GM10248 (cell line): ENCODE results near the gene PRMT9.

Experiments
- CTCF ChIA-PET: fragments of 300-600 bp; sonication (Branson Sonifier 250); formaldehyde crosslinking; extraction: SDS; loops from one replicate; lab custom pipeline; 2021; ENCODE audit warnings: antibody characterized with exemption; lab: Yijun Ruan, JAX
- POLR2A ChIA-PET: fragments of 350-650 bp; sonication (Branson Sonifier 250); formaldehyde crosslinking; extraction: SDS; loops from one replicate; lab custom pipeline; 2020; ENCODE audit warnings: antibody characterized with exemption; lab: Yijun Ruan, JAX
- DNase-seq: peaks from one replicate; pipeline ENCODE4 v3.0.0; 2012; ENCODE audit errors: extremely low spot score
- CTCF ChIP-seq: IDR thresholded peaks from 2 replicates; pipeline ENCODE4 v1.5.1; 2012; ENCODE audit warnings: mild to moderate bottlenecking, low read depth; ENCODE audit errors: extremely low read depth, missing control alignments, control extremely low read depth

Gene PRMT9

DNA sequence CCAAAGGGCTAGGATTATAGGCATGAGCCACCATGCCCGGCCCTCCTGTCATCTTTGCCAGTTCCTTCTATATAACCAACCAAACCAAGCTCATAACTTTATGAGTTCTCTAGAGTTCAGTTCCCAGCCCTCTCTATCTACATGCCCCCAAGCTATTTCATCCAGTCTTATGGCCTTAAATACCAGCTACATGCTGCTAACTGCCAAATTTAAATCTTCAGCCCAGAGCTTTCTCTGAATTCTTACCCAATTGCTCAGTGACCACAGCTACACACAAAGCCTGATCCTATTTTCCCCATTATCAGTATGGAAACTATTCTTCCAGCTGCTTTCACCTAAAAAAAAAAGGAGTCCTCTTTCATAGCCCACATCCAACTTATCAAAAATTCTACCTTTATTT is 43.6 kb downstream of the PRMT9 start:
- ChIA-PET CTCF (interaction anchor here (0.9 to 3.9 kb wide), 6 partner anchors 9 to 226 kb away, joined by 3 to 23 read pairs (median 4); partner anchors contain the start of gene TMEM184C), POLR2A (interaction anchor here (0.7 kb wide), 1 partner anchor 45 kb away, joined by 3 read pairs; no protein-coding TSS in a partner anchor)
- no peak for TF ChIP-seq CTCF
- no peak for DNase-seq

- ChIA-PET CTCF (interaction anchor here (1.0 to 3.9 kb wide), 4 partner anchors 10 to 227 kb away, joined by 3 to 23 read pairs (median 4); no protein-coding TSS in a partner anchor), POLR2A (no interaction called here)
- TF ChIP-seq CTCF: no peak
Observed at GRCh38 chr4:147639388-147639787, 44.6 kb downstream of the PRMT9 start.

GRCh38 chr4:147638942-147639341 is 45.0 kb downstream of the PRMT9 start:
- TF ChIP-seq CTCF: no peak
- ChIA-PET CTCF (interaction anchor here (0.9 to 1.8 kb wide), 4 partner anchors 10 to 49 kb away, joined by 3 to 4 read pairs (median 3); no protein-coding TSS in a partner anchor), POLR2A (no interaction called here)
- no peak for DNase-seq

More at GRCh38 chr4:147639388-147639787, 44.6 kb downstream of the PRMT9 start:
- no peak for DNase-seq

GRCh38 chr4:147638365-147638764 is 45.6 kb downstream of the PRMT9 start:
- no peak for DNase-seq
- POLR2A ChIA-PET: no interaction called here
- no peak for TF ChIP-seq CTCF
- CTCF ChIA-PET: interaction anchor here (0.9 to 1.2 kb wide), 3 partner anchors 9 to 49 kb away, joined by 3 read pairs; no protein-coding TSS in a partner anchor

DNA sequence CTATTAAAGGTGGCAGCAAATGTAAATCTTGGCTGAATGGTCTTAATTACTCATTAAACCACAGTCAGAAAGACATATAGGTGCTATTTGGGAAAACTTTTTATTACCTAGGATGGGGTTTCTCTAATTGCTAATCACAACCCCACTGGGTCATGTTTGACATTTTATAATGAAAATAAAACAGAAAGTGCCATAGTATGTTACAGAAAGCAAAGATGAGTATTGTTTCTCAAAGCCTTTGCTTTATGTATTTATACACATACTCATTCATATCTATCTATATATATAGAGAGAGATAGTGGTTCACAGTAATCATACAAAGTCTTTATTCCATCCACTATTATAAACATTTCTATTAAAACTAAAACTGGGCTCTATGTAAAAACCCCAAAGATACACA is 48.6 kb downstream of the PRMT9 start:
- CTCF ChIA-PET: interaction anchor here (2.2 to 2.7 kb wide), 2 partner anchors 8 to 11 kb away, joined by 6 to 10 read pairs; no protein-coding TSS in a partner anchor
- no peak for TF ChIP-seq CTCF
- POLR2A ChIA-PET: no interaction called here
- no peak for DNase-seq

DNA sequence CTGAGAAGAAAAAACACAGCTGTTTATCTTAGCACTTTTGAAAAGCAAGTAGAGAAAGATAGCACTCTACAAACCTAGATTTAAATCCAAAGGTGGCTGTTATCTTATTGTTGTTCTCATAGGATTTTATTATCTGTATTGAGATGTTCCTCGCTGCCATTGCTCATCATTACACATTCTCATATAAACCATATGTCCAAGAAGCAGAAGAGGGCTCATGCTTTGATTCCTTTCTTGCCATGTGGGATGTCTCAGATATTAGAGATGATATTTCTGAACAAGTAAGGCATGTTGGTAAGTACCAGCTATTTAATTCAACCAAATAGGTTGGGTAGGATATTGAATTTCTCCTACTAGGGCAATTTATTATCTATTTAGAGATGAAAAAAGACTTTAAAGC is 50.3 kb downstream of the PRMT9 start:
- DNase-seq: no peak
- ChIA-PET CTCF (interaction anchor here (0.9 to 2.7 kb wide), 6 partner anchors 9 to 233 kb away, joined by 3 to 10 read pairs (median 6); partner anchors contain the start of gene TMEM184C), POLR2A (no interaction called here)
- TF ChIP-seq CTCF: no peak
